GM12875 (cell line): ENCODE results near the gene GRM7.
"Not testable (repeated sequence)": the region's sequence is repeated elsewhere in the genome, so short reads cannot be mapped to it uniquely, and the experiment has no call there.

Experiments used
- H3K4me3 ChIP-seq: one replicate; pipeline ENCODE4 v1.5.1; 2011; ENCODE audit warnings: low read depth, low read length, control low read depth
- TF ChIP-seq, protein P1 (sequence below): IDR thresholded peaks from 2 replicates; pipeline ENCODE4 v1.5.1; 2011; ENCODE audit warnings: low read depth, mild to moderate bottlenecking, control low read depth, inconsistent platforms, low read length, moderate library complexity, borderline replicate concordance; ENCODE audit not compliant: insufficient read depth

GRM7 gene

DNA sequence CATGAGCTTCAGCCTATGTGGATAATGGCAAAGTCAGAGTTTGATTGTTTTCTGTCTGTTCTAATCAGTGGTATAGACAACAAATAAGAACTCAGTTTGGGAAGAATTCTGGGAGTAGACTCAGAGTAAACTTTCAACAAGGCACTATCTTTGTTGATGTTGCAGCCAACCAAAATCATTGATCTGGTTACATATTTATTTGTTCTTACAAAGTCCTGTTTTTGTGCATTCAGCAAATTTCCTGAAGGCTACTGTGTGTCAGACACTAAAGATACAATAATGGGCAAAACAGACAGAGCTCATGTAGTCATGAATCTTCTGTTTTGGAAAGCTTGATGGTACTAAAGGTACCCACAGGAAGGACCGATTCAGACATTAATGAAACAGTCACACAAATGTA is 55.0 kb downstream of the GRM7 start:
- TF ChIP-seq, protein P1, sequence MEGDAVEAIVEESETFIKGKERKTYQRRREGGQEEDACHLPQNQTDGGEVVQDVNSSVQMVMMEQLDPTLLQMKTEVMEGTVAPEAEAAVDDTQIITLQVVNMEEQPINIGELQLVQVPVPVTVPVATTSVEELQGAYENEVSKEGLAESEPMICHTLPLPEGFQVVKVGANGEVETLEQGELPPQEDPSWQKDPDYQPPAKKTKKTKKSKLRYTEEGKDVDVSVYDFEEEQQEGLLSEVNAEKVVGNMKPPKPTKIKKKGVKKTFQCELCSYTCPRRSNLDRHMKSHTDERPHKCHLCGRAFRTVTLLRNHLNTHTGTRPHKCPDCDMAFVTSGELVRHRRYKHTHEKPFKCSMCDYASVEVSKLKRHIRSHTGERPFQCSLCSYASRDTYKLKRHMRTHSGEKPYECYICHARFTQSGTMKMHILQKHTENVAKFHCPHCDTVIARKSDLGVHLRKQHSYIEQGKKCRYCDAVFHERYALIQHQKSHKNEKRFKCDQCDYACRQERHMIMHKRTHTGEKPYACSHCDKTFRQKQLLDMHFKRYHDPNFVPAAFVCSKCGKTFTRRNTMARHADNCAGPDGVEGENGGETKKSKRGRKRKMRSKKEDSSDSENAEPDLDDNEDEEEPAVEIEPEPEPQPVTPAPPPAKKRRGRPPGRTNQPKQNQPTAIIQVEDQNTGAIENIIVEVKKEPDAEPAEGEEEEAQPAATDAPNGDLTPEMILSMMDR: no peak
- H3K4me3 ChIP-seq: no peak overlapping the region

DNA sequence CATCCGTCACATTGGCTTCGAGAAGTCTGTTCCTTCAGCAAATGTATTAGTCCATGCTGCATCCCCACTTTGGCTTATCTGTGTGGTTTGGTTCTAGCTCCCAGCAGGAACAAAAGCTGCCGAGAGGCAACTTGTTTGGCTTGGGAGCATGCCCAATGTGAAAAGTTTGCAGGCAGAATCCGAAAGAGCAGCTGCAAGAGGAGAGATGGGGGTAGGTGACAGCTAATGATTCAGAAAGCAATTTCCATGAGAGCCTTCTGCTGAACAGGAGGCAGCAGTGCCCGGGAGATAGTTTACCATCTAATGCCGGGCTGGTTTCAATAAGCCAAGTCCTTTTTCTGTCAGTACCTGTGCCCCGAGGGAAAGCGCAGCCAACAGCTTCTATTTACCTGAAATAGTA is 60.2 kb downstream of the GRM7 start:
- TF ChIP-seq, protein P1: no peak
- no peak overlapping the region for H3K4me3 ChIP-seq

DNA sequence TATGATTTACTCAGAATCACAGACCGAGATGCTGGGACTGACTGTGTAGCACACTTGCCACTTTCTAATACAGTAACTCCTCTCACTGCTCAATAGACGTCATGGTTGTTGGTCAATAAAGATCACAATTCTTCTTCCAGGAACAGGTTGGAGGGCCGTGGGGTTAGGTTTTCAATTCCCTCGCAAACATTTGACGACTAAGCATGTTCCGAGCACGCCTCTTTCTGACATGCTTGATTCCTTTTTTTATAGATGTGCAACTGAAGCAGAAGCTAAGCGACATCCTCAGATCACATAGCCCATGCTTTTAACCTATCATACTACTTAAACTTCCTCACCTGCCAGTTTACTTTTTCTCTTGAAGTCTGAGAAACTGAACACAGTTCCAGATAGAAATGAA is 61.0 kb downstream of the GRM7 start:
- TF ChIP-seq, protein P1: no peak
- H3K4me3 ChIP-seq: no peak overlapping the region

DNA sequence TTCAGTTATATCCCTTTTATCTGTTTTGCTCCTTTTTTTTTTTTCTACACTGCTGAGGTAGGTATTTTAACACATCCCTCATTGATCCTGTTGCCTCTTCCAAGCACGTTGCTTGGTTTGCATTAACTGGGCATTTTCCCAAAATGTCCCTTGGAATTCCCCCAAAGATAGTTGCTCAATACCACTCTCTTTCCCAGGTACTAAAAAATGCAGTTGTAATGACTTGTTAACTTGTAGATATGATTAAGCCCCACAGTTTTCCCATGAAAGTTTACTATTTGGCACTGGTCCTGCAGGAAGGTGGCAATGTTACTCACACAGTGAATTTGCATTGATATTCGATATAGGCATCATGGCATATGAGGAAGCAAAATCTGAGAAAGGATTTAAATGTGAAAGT is 67.1 kb downstream of the GRM7 start:
- TF ChIP-seq, protein P1: no peak
- no peak overlapping the region for H3K4me3 ChIP-seq

DNA sequence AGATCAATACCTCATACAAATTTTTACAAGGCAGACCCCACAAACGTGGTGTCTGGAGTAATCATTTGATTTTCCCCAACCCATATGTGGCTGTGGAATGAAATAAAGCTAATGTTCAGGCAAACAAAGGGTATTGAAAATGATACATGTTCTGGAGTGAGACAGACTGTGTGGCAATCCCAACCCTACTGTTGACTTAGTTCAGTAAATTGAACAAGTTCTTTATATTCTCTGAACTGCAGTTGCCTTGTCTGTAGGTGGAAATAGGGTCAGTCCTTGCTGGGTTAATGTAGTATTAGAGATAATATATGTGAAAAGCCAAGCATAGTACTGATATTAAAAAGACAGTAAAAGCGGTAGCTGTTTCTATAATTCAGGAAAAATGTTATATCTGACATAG is 69.0 kb downstream of the GRM7 start:
- TF ChIP-seq, protein P1: no peak
- no peak overlapping the region for H3K4me3 ChIP-seq

DNA sequence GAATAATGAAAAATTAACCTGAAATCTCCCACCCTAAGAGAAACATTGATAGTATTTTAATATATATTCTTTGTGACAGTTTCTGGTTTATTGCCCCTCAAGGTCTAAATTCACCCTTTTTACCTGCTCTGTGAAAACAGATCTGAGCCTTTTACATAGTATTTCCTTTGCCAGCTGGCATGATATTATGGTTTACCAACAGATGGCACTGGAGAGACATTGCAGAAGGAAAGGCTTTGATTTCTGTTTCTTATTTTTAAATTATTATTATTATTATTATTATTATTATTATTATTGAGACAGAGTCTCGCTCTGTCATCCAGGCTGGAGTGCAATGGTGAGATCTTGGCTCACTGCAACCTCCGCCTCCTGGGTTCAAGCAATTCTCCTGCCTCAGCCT is 74.5 kb downstream of the GRM7 start:
- not testable (repeated sequence) for H3K4me3 ChIP-seq

DNA sequence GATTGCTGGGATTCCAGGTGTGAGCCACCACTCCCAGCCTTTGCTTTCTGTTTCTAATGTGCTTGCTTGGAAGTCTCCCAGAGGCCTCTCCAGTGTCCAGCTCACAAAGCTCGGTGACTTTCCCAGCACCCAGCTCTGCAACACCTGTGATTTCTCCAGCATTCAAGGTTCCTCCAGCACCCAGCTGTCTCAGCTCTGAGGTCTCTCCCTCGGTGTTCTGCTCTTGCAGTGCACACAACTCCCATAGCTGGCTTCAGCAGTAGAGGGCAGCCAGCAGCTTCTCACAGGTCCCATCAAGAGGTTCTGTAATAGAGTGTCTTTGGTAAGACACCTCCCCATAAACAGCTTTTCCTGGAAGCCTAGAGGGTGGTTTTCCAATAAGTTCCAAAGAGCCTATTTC is 75.1 kb downstream of the GRM7 start:
- TF ChIP-seq, protein P1: no peak
- no peak overlapping the region for H3K4me3 ChIP-seq

DNA sequence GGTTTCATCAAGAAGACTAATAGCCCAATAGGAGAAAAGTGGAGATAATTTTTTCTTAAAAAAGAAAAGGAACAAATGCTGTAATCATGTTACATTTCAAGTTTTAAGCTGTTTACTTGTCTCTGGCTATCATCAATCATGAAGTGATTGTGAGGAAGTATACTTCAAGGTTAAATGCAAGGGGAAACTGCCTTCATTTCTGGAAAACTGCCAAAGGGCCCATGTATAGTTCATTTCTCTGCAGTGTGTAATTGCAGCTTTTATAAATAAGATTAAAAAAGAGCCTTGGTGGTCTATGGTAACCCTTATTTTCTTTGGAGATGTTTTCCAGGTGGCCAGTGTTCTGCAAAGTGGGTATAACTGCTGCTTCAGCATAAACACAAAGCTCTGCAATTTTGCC is 101.9 kb downstream of the GRM7 start:
- TF ChIP-seq, protein P1: no peak

More for the DNA sequence above, 101.9 kb downstream of the GRM7 start:
- no peak overlapping the region for H3K4me3 ChIP-seq
